ENCODE data around the gene UBE2J2.

Gene UBE2J2

GRCh38 chr1:1295154-1295923, 21.7 kb upstream of the UBE2J2 start:
- no peak for DNase-seq

- DNase-seq, result no peak
Observed at GRCh38 chr1:1294250-1294890, 20.7 kb upstream of the UBE2J2 start.

GRCh38 chr1:1293263-1294249, 19.9 kb upstream of the UBE2J2 start:
- DNase-seq, result no peak

- no peak for DNase-seq
Observed at GRCh38 chr1:1292851-1293250, 19.2 kb upstream of the UBE2J2 start.

GRCh38 chr1:1292442-1292779, 18.8 kb upstream of the UBE2J2 start:
- no peak for DNase-seq

- no peak for DNase-seq
Observed at GRCh38 chr1:1291548-1292441, 18.1 kb upstream of the UBE2J2 start.

GRCh38 chr1:1291023-1291528, 17.4 kb upstream of the UBE2J2 start:
- no peak for DNase-seq

GRCh38 chr1:1290238-1290731, 16.6 kb upstream of the UBE2J2 start:
- no peak for DNase-seq

- DNase-seq, result no peak
Observed at GRCh38 chr1:1287288-1288110, 13.8 kb upstream of the UBE2J2 start.

- DNase-seq, result no peak
Observed at GRCh38 chr1:1286313-1287261, 12.9 kb upstream of the UBE2J2 start.

GRCh38 chr1:1285611-1286311, 12.1 kb upstream of the UBE2J2 start:
- DNase-seq, result no peak

- no peak for DNase-seq
Observed at GRCh38 chr1:1285102-1285571, 11.5 kb upstream of the UBE2J2 start.

- no peak for DNase-seq
Observed at GRCh38 chr1:1284221-1285101, 10.8 kb upstream of the UBE2J2 start.

- DNase-seq, result no peak
Observed at GRCh38 chr1:1283821-1284220, 10.2 kb upstream of the UBE2J2 start.

- DNase-seq, result no peak
Observed at GRCh38 chr1:1282998-1283397, 9.3 kb upstream of the UBE2J2 start.

- DNase-seq, result no peak
Observed at GRCh38 chr1:1281533-1282321, 8.1 kb upstream of the UBE2J2 start.
